Pancreas (tissue), 10 donors: ENCODE data around the gene KCNK15. TPM values are rescaled to one million over a fixed set of nuclear protein-coding genes. Genes with fewer than 3 reads are reported as not detected.

Experiments
- ATAC-seq, 4 donors: fragments of 200-7000 bp; cut with Tn5 transposase; one replicate each; pipeline versions ENCODE4 v1.8.0 to v1.9.1; 2020; ENCODE audit warnings: mild to moderate bottlenecking in 4 of 4, moderate library complexity in 4 of 4
- DNase-seq, 6 donors: peaks; one replicate each; pipeline ENCODE4 v3.0.0-alpha.2; 2020
- FAIRE-seq: peaks from 2 replicates; lab custom pipeline; 2012; peaks lifted over from hg19 to GRCh38; lab: Jason Lieb, UNC
- H3K27ac ChIP-seq, 4 donors: fragments of 200-600 bp; sonication (generic); 1 replicate in 3 of 4; 2 replicates in 1 of 4; pipeline versions ENCODE4 v1.5.0 to v1.8.0; 2020
- H3K27me3 ChIP-seq, 4 donors: fragments of 200-600 bp; one replicate each; pipeline ENCODE4 v1.8.0; 2021
- H3K36me3 ChIP-seq, 3 donors: fragments of 200-600 bp; sonication (generic) in 1 of 3; one replicate each; pipeline versions ENCODE4 v1.5.0 to v1.8.0; 2020 to 2021
- H3K4me1 ChIP-seq, 3 donors: fragments of 200-600 bp; one replicate each; pipeline ENCODE4 v1.8.0; 2021
- H3K4me3 ChIP-seq, 4 donors: fragments of 200-600 bp; sonication (generic) in 2 of 4; one replicate each; pipeline versions ENCODE4 v1.5.0 to v1.8.0; 2020 to 2021
- H3K9me3 ChIP-seq, 4 donors: fragments of 200-600 bp; one replicate each; pipeline ENCODE4 v1.8.0; 2021
- CTCF ChIP-seq, 4 donors: fragments of 200-600 bp; sonication (generic) in 3 of 4; IDR thresholded peaks; one replicate each; pipeline versions ENCODE4 v1.5.0 to v1.8.0; 2021; ENCODE audit warnings: antibody characterized with exemption in 4 of 4
- WGBS, 2 donors: extraction: QIAGEN DNeasy Blood & Tissue Kit; methylation state at CpG; one replicate each; pipeline ENCODE4 v1.1.7; 2013; 5-methylcytosine and 5-hydroxymethylcytosine counted together
- intact Hi-C, 3 donors: fragments of 100-400 bp; cut with DNase I; formaldehyde crosslinking; loops; one replicate each; pipeline versions ENCODE4 v1.11.1 to v1.14.2; 2022
- polyA plus RNA-seq, 2 donors: library from polyadenylated mRNA; stranded (reverse); fragments of 200-250 nt; gene quantifications; one replicate each; pipeline ENCODE4 v1.2.3, GENCODE V29; 2013
- total RNA-seq, 6 donors: library from RNA; stranded (reverse); fragmentation: NEBNext Ultra II Directional in 4 of 6; extraction: Animal tissue kit (Norgen Biotek cat#: 25700) in 4 of 6; gene quantifications; one replicate each; pipeline versions ENCODE4 v1.2.1 to v1.2.4, GENCODE V29; 2021 to 2023
- donor health status: healthy with polysubstance abuse.
- donor health status: DM: no; HTN: no; CAD: no; lungs with moderate emphysema.
- donor health status: DM: no; HTN: no; CAD: no.
- donor health status: control.
- donor health status: control.
- donor health status: Bipolar disorder and iron deficiency.
- donor health status: DM: yes; HTN: yes; CAD: no.
- donor health status: DM: no; HTN: no; CAD: no.
- donor health status: DM: no; HTN: no; CAD: no.
- donor health status: DM: yes; HTN: yes; CAD: no.

KCNK15 gene
- total and polyA plus RNA-seq, 8 donors, result 0.42 to 2.5 (median 1.0) TPM

DNA sequence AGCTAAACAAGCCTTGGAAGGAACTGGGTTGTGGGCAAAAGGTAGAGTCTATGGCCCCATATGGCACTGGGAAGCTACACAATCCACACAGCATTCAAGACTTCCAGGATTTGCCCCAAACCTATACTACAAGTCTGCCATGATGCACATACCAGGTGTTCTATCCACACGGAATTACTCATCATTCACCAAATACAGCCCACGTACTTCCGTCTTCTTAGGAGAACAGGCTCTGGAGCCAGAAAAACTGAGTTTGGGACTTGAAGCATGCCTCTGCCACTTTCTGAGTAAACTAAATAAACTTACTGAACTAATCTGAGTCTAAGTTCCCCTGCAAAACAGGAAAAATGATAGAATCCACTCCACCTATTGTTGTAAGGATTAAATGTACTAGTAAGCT, 36.1 kb downstream of the KCNK15 start:
- FAIRE-seq, result no peak
- no peaks in the 10 kb centered on the region for H3K4me1 ChIP-seq
- no peaks in the 10 kb centered on the region for H3K27me3 ChIP-seq
- intact Hi-C loops, result no loop called here
- H3K4me3 ChIP-seq, result no peak overlapping the region
- DNase-seq, result no peak
- TF ChIP-seq CTCF (IDR thresholded peaks at IDR 0.05), result no peak
- H3K9me3 ChIP-seq, result no peaks in the 10 kb centered on the region
- H3K27ac ChIP-seq, result no peak overlapping the region
- no peaks in the 10 kb centered on the region for H3K36me3 ChIP-seq
- ATAC-seq, result no peak
- 67 to 82% methylated on average over 3 of the region's 3 CpGs for WGBS, 2 donors

- no peak for TF ChIP-seq CTCF (IDR thresholded peaks at IDR 0.05)
- H3K4me3 ChIP-seq, result no peak overlapping the region
- ATAC-seq (no peak), FAIRE-seq (no peak), DNase-seq (no peak)
- H3K4me1 ChIP-seq, result no peaks in the 10 kb centered on the region
- intact Hi-C loops, result no loop called here
- no peak overlapping the region for H3K27ac ChIP-seq
- no peaks in the 10 kb centered on the region for H3K9me3 ChIP-seq
- 74 to 75% methylated on average over 1 of the region's 1 CpG for WGBS, 2 donors
- no peaks in the 10 kb centered on the region for H3K27me3 ChIP-seq
- no peaks in the 10 kb centered on the region for H3K36me3 ChIP-seq
Measured at GRCh38 chr20:44784688-44785087, 39.0 kb downstream of the KCNK15 start.

- WGBS, 2 donors, result 0 to 5% methylated on average over 1 of the region's 1 CpG
- DNase-seq, result no peak
Measured at GRCh38 chr20:44785768-44786167, 40.1 kb downstream of the KCNK15 start.

DNA sequence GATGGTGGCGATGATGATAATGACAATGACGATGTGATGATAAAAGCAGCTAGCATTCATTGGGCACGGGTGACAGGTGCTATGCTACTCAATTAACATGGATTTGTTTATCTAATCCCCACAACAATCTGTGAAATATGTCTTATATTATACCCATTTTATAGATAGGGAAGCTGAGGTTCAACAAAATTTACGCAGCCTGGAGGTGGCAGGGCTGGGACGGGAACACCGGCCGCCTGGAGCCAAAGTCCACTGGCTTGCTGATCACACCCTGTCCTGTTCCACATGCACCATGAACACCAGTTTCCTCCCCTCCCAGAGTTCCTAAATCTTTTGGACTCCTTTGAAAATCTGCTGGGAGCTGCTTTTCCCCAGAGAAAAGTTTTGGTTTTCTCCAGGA, 41.6 kb downstream of the KCNK15 start:
- Histone ChIP-seq H3K27me3 (no peaks in the 10 kb centered on the region), H3K27ac (no peak overlapping the region), H3K4me1 (no peaks in the 10 kb centered on the region), H3K4me3 (no peak overlapping the region), H3K36me3 (no peaks in the 10 kb centered on the region), H3K9me3 (no peaks in the 10 kb centered on the region)
- FAIRE-seq (no peak), DNase-seq (no peak), ATAC-seq (no peak)
- 63 to 71% methylated on average over 7 of the region's 7 CpGs for WGBS, 2 donors
- TF ChIP-seq CTCF (IDR thresholded peaks at IDR 0.05), result no peak
- intact Hi-C loops, result no loop called here

More at GRCh38 chr20:44785768-44786167, 40.1 kb downstream of the KCNK15 start:
- Histone ChIP-seq H3K36me3 (no peaks in the 10 kb centered on the region), H3K27me3 (no peaks in the 10 kb centered on the region), H3K4me3 (no peak overlapping the region), H3K9me3 (no peaks in the 10 kb centered on the region), H3K27ac (no peak overlapping the region), H3K4me1 (no peaks in the 10 kb centered on the region)
- intact Hi-C loops, result no loop called here
- ATAC-seq (no peak), FAIRE-seq (no peak)
- TF ChIP-seq CTCF (IDR thresholded peaks at IDR 0.05), result no peak

GRCh38 chr20:44788706-44789456, 43.2 kb downstream of the KCNK15 start:
- WGBS, 2 donors, result 69 to 71% methylated on average over 10 of the region's 10 CpGs
- TF ChIP-seq CTCF (IDR thresholded peaks at IDR 0.05), result no peak
- Histone ChIP-seq H3K27me3 (no peaks in the 10 kb centered on the region), H3K9me3 (no peaks in the 10 kb centered on the region), H3K4me1 (no peaks in the 10 kb centered on the region), H3K4me3 (no peak overlapping the region), H3K36me3 (no peaks in the 10 kb centered on the region), H3K27ac (no peak overlapping the region)
- intact Hi-C loops, result no loop called here
- FAIRE-seq (no peak), ATAC-seq (no peak), DNase-seq (no peak)
